SK-N-MC (cell line): ENCODE results near the gene SFSWAP.

Source experiments
- EZH2 ChIP-seq: fragments of 200-600 bp; sonication (generic); IDR thresholded peaks from one replicate; pipeline ENCODE4 v1.6.1; 2017; ENCODE audit warnings: antibody characterized with exemption
- FOXP2 ChIP-seq: optimal IDR thresholded peaks from 2 replicates; pipeline ENCODE3; 2011; ENCODE audit warnings: mild to moderate bottlenecking, moderate library complexity; ENCODE audit not compliant: insufficient read depth; ENCODE audit errors: extremely low read length, control extremely low read depth
- POLR2AphosphoS5 ChIP-seq: IDR thresholded peaks from 2 replicates; pipeline ENCODE4 v1.6.1; 2012; ENCODE audit warnings: mild to moderate bottlenecking, low read depth, low read length, borderline replicate concordance

- TF ChIP-seq EZH2 (no peak), POLR2AphosphoS5 (no peak), FOXP2 (no peak)
Measured at GRCh38 chr12:131829356-131829747, 118.5 kb downstream of the SFSWAP start.
